GM13976 (cell line): ENCODE data around the gene VWA8.
A peak's percentile ranks its signal among the peaks of the same experiment; 100 is the strongest.

Experiments
- DNase-seq: peaks from one replicate; pipeline ENCODE4 v3.0.0; 2012; ENCODE audit warnings: low spot score
- in situ Hi-C: fragments of 300-500 bp; cut with MboI; formaldehyde crosslinking; loops from one replicate; pipeline ENCODE4 v1.12.0; 2022; ENCODE audit warnings: low sequenced_read_pairs, mixed read lengths, inconsistent platforms; ENCODE audit not compliant: unreplicated experiment
- TF ChIP-seq, protein P1 (sequence below): IDR thresholded peaks from 2 replicates; pipeline ENCODE4 v1.5.1; 2012; ENCODE audit warnings: borderline replicate concordance, mild to moderate bottlenecking; ENCODE audit not compliant: insufficient read depth; ENCODE audit errors: extremely low read depth, missing control alignments, control extremely low read depth

Gene VWA8

DNA sequence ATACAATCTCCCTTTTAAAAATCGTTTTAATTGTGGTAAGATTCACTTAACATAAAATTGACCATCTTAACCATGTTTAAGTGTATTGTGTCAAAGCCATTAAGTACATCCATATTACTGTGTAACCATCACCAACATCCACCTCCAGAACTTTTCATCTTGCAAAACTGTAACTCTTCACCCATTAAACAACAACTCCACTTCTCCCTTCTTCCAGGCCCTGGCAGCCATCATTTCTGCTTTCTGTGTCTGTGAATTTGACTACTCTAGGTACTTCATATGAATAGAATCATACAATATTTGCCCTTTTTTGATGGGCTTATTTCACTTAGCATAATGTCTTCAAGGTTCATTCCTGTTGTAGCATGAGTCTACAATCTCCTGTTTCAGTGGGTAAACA is 36.5 kb upstream of the VWA8 start:
- TF ChIP-seq, protein P1, sequence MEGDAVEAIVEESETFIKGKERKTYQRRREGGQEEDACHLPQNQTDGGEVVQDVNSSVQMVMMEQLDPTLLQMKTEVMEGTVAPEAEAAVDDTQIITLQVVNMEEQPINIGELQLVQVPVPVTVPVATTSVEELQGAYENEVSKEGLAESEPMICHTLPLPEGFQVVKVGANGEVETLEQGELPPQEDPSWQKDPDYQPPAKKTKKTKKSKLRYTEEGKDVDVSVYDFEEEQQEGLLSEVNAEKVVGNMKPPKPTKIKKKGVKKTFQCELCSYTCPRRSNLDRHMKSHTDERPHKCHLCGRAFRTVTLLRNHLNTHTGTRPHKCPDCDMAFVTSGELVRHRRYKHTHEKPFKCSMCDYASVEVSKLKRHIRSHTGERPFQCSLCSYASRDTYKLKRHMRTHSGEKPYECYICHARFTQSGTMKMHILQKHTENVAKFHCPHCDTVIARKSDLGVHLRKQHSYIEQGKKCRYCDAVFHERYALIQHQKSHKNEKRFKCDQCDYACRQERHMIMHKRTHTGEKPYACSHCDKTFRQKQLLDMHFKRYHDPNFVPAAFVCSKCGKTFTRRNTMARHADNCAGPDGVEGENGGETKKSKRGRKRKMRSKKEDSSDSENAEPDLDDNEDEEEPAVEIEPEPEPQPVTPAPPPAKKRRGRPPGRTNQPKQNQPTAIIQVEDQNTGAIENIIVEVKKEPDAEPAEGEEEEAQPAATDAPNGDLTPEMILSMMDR: no peak
- in situ Hi-C loops: no loop called here
- DNase-seq: no peak

DNA sequence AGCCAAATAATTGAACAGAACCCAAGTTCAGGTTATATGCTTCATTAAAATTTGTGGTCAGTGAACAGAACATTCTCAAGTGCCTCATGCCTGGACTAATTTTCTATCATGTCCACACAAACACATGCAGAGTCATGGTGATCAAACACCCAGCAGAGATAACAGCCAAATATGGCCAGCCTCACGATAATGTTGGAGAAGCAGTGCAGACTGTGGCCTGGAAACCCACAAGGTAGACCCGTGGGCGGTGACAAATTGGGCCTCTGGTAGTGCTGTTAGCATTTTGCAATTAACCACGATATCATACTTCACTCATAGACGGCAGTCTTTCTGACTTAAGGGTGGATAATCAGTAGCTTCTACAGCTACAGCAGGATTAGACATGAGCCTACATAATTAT is 35.0 kb upstream of the VWA8 start:
- in situ Hi-C loops: no loop called here
- DNase-seq: peak; percentile 23
- TF ChIP-seq, protein P1: no peak

DNA sequence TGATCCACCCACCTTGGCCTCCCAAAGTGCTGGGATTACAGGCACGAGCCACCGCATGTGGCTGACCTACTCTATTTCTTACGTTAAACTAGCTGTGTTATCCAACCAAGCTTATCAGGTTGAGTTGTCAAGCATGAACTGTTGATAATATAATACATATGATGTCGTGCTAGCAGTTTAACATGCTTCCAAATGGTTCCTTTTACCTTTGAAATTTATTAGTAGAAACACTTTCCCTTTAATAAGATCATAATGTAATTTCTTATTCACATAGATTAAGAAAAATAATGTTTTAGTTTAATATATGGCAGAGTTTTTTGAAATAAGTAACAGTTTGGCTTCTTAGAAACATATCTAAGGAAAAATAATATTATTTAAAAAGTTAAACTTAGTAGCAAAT is 34.4 kb upstream of the VWA8 start:
- no peak for DNase-seq
- in situ Hi-C loops: no loop called here

DNA sequence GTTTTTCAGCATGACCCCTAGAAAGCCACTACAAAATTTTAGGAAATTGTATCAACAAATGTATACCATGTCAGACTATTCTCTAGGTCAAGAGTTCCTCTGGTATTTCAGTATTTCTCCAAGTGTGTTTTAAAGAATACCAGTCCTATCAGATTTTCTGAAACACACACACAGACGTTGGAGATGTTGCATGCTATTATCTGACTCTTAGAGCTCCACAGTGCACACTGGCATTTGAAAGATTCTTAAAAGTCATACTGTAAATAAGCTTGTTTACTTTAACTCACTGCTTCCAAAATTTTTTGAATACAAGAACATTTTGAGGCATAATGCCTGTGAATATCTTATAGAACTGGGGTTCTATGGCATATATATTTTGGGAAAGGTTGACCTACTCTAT is 33.8 kb upstream of the VWA8 start:
- no peak for DNase-seq
- in situ Hi-C loops: no loop called here
- TF ChIP-seq, protein P1: no peak

More for the DNA sequence above, 34.4 kb upstream of the VWA8 start:
- TF ChIP-seq, protein P1: no peak

DNA sequence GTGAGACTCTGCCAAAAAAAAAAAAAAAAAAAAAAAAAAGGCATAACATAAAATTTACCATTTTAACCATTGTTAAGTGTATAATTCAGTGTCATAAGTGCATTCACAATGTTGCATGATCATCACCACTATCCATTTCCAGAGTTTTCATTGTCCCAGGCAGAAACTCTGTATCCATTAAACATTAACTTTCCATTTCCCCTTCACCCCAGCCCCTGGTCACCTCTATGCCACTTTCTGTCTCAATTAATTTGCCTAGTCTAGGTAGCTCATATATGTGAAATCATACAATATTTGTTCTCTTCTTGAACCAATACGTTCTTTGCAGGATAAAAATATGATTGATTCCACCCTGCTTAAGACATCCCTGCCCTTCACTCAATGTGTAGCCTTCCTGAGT is 31.0 kb upstream of the VWA8 start:
- in situ Hi-C loops: no loop called here
- DNase-seq: no peak
- TF ChIP-seq, protein P1: no peak

DNA sequence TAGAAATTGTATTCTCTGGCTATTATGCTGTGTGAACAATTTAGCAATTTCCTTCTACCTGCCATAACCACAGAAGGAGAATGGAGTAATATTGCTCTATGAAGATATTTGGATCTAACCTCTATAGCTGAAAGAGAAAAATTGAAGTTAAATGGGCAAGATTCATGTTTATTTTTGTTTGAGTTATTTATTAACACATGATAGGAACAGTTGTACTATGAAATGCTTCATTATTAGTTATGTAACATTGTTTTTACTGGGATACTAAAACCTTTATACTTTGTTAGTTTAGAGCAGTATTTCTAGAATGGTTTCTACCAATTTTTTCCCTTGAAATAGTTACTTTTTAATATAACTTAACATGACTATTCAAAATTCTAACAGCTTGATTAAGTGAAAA is 27.3 kb upstream of the VWA8 start:
- TF ChIP-seq, protein P1: no peak
- in situ Hi-C loops: no loop called here

DNA sequence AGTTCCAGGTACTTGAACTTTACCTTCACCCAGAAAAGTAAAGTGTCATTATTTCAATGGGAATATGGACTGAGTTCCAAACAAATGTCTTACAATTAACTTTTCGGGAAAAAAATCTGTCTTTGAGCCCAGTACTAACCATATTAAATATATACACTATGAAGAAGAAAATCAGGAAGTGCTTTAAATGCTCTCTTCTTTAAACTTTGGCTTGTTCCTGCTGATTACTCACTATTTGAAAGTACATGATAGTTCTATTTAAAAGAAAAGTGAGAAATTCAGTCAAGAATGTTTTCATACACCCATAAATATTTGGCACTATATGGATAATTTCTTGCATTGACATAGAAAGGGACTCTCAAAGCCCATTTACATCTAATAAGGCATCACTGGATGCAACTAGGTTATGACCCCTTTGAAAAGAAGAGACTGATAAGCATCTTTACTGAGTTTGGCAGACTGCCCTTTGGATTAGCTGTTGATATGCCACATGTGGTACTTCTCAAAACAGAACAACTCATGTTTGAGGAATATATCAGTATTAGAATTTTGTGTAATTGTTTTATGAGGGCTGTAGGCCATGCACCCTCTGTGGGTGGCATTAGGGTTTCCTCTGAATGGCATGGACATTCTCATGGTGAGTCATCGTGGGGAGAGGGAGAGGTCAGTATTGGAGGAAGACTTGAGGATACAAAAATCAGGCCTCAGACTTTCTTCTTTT is 25.0 kb upstream of the VWA8 start:
- in situ Hi-C loops: no loop called here
- no peak for DNase-seq
- TF ChIP-seq, protein P1: no peak

More for the DNA sequence above, 27.3 kb upstream of the VWA8 start:
- no peak for DNase-seq
